GM13977 (cell line): ENCODE measurements around the gene PIK3R4.

Source experiments
- DNase-seq: peaks from one replicate; pipeline ENCODE4 v3.0.0; 2012; ENCODE audit warnings: low spot score
- CTCF ChIP-seq: IDR thresholded peaks from 2 replicates; pipeline ENCODE4 v1.5.1; 2012; ENCODE audit warnings: mild to moderate bottlenecking, control low read depth; ENCODE audit not compliant: insufficient read depth; ENCODE audit errors: extremely low read depth, missing control alignments
- in situ Hi-C: fragments of 300-500 bp; cut with MboI; formaldehyde crosslinking; loops from one replicate; pipeline ENCODE4 v1.12.0; 2022; ENCODE audit warnings: low sequenced_read_pairs, low pct_unique_long_range_greater_than_20kb, mixed read lengths, inconsistent platforms; ENCODE audit not compliant: unreplicated experiment

Gene PIK3R4

GRCh38 chr3:130700541-130700940 is 46.1 kb downstream of the PIK3R4 start:
- no peak for DNase-seq
- in situ Hi-C loops, result no loop called here
- TF ChIP-seq CTCF, result no peak

GRCh38 chr3:130699765-130700164 is 46.9 kb downstream of the PIK3R4 start:
- in situ Hi-C loops, result no loop called here
- DNase-seq, result peak; percentile 36
- TF ChIP-seq CTCF, result peak; percentile 45

- DNase-seq, result no peak
- in situ Hi-C loops, result no loop called here
- no peak for TF ChIP-seq CTCF
Observed at GRCh38 chr3:130693314-130693713, 53.3 kb downstream of the PIK3R4 start.

GRCh38 chr3:130692455-130692854 is 54.2 kb downstream of the PIK3R4 start:
- no peak for TF ChIP-seq CTCF
- in situ Hi-C loops, result no loop called here
- no peak for DNase-seq

- no peak for TF ChIP-seq CTCF
- in situ Hi-C loops, result no loop called here
- no peak for DNase-seq
Observed at GRCh38 chr3:130688697-130689470, 57.7 kb downstream of the PIK3R4 start.

DNA sequence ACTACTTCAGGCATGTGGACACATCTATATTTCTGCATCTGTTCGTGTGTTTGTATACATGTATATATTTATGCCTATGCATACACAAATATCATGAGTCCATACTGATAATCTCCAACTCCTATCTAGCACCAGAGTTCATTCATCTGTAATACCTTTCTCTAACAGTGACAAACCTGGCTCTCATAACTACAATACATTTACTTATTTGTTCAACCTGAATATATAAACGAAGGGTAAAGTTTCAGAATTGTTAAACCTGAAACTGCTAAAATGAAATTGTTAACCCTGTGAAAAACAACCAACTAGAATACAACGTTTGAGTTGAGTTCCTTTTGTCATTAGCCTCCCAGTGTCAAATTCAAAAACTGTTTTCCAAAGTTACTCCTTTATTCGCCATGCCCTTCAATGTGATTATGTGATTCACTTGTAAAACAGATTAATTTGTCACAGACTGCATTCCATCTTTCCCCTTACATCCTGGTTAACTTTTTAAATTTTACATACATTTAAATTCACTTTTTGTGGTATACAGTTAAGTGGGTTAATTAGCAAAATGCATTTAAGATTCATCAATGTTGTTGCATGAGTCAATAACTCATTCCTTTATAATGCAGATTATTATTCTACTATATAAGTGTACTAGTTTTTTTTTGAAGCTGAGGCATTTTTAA is 58.5 kb downstream of the PIK3R4 start:
- TF ChIP-seq CTCF, result no peak
- DNase-seq, result peak; percentile 10
- in situ Hi-C loops, result no loop called here
